Spleen (tissue), 11 donors: ENCODE data around the gene BASP1. TPM values are rescaled to one million over a fixed set of nuclear protein-coding genes. Genes with fewer than 3 reads are reported as not detected.

Source experiments
- DNase-seq: peaks from one replicate; pipeline ENCODE4 v3.0.0-alpha.2; 2020
- H3K27ac ChIP-seq, 8 donors: fragments of 200-600 bp; sonication (generic) in 7 of 8; 1 replicate in 4 of 8; 2 replicates in 4 of 8; pipeline versions ENCODE4 v1.5.0 to v1.8.0; 2016 to 2021; ENCODE audit warnings: inconsistent platforms in 4 of 8, mild to moderate bottlenecking in 4 of 8, moderate library complexity in 1 of 8
- H3K27me3 ChIP-seq, 7 donors: fragments of 200-600 bp; sonication (generic) in 6 of 7; replicated peaks in 1 of 7; 1 replicate in 4 of 7; 2 replicates in 3 of 7; pipeline versions ENCODE4 v1.5.0 to v1.8.0; 2016 to 2021; ENCODE audit warnings: inconsistent platforms in 3 of 7, mild to moderate bottlenecking in 1 of 7
- H3K36me3 ChIP-seq, 6 donors: fragments of 200-600 bp; sonication (generic) in 5 of 6; 1 replicate in 4 of 6; 2 replicates in 2 of 6; pipeline versions ENCODE4 v1.5.0 to v1.8.0; 2016 to 2021; ENCODE audit warnings: inconsistent platforms in 2 of 6
- H3K4me1 ChIP-seq, 6 donors: fragments of 200-600 bp; sonication (generic) in 5 of 6; 1 replicate in 3 of 6; 2 replicates in 3 of 6; pipeline versions ENCODE4 v1.5.0 to v1.8.0; 2016 to 2021; ENCODE audit warnings: inconsistent platforms in 3 of 6
- H3K4me3 ChIP-seq, 8 donors: fragments of 200-600 bp; sonication (generic) in 7 of 8; 1 replicate in 4 of 8; 2 replicates in 4 of 8; pipeline versions ENCODE4 v1.5.0 to v1.8.0; 2016 to 2021; ENCODE audit warnings: inconsistent platforms in 4 of 8, mild to moderate bottlenecking in 4 of 8, moderate library complexity in 2 of 8
- H3K9me3 ChIP-seq, 8 donors: fragments of 200-600 bp; sonication (generic) in 7 of 8; 1 replicate in 4 of 8; 2 replicates in 4 of 8; pipeline versions ENCODE4 v1.5.0 to v1.8.0; 2016 to 2021; ENCODE audit warnings: inconsistent platforms in 4 of 8
- POLR2A ChIP-seq, 3 donors: fragments of 450-650 bp; IDR thresholded peaks; one replicate each; pipeline ENCODE4 v1.5.1; 2017; ENCODE audit warnings: antibody characterized with exemption in 3 of 3, mild to moderate bottlenecking in 1 of 3
- POLR2AphosphoS5 ChIP-seq, 3 donors: sonication (generic); formaldehyde crosslinking; IDR thresholded peaks; one replicate each; pipeline ENCODE4 v1.5.1; 2017; ENCODE audit warnings: antibody characterized with exemption in 3 of 3
- WGBS, 5 donors: extraction: QIAGEN DNeasy Blood & Tissue Kit in 3 of 5; methylation state at CpG; one replicate each; pipeline versions ENCODE4 v1.1.5 to v1.1.7; 2013 to 2018; 5-methylcytosine and 5-hydroxymethylcytosine counted together
- intact Hi-C: fragments of 100-400 bp; cut with DNase I; formaldehyde crosslinking; loops from one replicate; pipeline ENCODE4 v1.15.0; 2023; ENCODE audit warnings: low total_unique reads
- polyA plus RNA-seq, 3 donors: library from polyadenylated mRNA; stranded (reverse); fragments of 200-250 nt; gene quantifications; one replicate each; pipeline ENCODE4 v1.2.1, GENCODE V29; 2013
- total RNA-seq, 7 donors: library from RNA; depleted of rRNA in 3 of 7; stranded (reverse); fragments of >200 nt in 3 of 7; fragmentation: NEBNext Ultra II Directional in 4 of 7; extraction: Animal tissue kit (Norgen Biotek cat#: 25700) in 4 of 7; gene quantifications; one replicate each; pipeline versions ENCODE4 v1.1.0 to v1.2.1, GENCODE V29; 2016 to 2021
- TF ChIP-seq, protein P1 (sequence below), 11 experiments: fragments of 200-600 bp in 7 of 11; fragments of 450-650 bp in 4 of 11; sonication (generic) in 4 of 11; IDR thresholded peaks in 8 of 11; conservative IDR thresholded peaks in 3 of 11; 1 replicate in 7 of 11; 2 replicates in 4 of 11; pipeline versions ENCODE4 v1.4.0 to v1.8.0; 2016 to 2021; ENCODE audit warnings: antibody characterized with exemption in 11 of 11, inconsistent platforms in 4 of 11, mild to moderate bottlenecking in 1 of 11
- donor health status: healthy with polysubstance abuse.
- donor health status: DM: no; HTN: no; CAD: no; lungs with moderate emphysema.
- donor health status: DM: no; HTN: no; CAD: no.
- donor health status: Bipolar disorder and iron deficiency.
- donor health status: healthy.
- donor health status: DM: no; HTN: no; CAD: no.
- donor health status: DM: yes; HTN: yes; CAD: no.

The BASP1 gene
- total and polyA plus RNA-seq, 10 donors: 44.5 to 168 (median 102) TPM

DNA sequence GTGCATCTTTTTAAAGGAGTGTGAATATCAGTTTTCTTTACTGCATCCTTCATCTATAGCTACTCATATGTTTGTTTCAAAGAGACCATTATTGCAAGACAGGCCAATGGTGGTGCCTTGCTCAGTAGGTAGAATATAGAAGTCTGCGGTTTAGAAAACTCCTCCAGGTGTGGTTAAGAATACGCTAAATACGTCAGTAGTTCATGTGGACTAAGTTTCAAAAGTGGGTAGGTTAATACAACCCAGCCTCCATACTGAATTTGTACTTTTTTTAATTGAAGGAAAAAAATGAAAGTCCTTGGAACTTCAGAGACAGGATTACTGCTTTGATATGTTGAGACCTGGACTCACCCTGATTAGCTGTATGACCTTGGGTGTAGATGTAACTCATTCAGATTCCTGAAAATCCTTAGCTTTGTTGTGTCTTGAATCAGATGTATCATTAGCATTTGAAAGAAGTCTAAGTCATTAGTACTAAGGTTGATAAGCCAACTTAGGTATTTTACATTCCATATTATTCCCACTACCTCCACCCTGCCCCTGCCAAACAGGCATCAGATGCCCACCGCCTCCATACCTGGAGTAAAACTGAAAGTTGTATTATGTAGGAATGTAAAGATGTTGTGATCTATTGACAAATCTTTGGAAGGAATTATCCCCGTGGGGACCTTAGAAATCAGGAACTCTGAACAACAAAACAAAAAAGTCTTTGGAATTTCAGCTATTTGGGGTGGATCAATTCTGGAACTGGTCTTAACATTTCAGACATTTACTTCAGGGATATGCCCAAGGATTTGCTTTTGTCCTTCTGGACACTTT lies 6.1 kb downstream of the BASP1 start:
- intact Hi-C loops: no loop called here
- H3K4me1 ChIP-seq: peaks cover 2 to 100% (median 53%) of the 10 kb centered on the region in 6 donors
- no peaks in the 10 kb centered on the region for H3K36me3 ChIP-seq
- 78 to 94% (median 87%) methylated on average over 5 of the region's 5 CpGs for WGBS, 5 donors
- no peak for DNase-seq
- peak overlapping the region in 1 of 8 donors; percentile 19 for H3K27ac ChIP-seq
- no peak overlapping the region for H3K4me3 ChIP-seq
- H3K27me3 ChIP-seq: peaks cover 0 to 12% (median under 1%) of the 10 kb centered on the region in 7 donors
- TF ChIP-seq, protein P1, sequence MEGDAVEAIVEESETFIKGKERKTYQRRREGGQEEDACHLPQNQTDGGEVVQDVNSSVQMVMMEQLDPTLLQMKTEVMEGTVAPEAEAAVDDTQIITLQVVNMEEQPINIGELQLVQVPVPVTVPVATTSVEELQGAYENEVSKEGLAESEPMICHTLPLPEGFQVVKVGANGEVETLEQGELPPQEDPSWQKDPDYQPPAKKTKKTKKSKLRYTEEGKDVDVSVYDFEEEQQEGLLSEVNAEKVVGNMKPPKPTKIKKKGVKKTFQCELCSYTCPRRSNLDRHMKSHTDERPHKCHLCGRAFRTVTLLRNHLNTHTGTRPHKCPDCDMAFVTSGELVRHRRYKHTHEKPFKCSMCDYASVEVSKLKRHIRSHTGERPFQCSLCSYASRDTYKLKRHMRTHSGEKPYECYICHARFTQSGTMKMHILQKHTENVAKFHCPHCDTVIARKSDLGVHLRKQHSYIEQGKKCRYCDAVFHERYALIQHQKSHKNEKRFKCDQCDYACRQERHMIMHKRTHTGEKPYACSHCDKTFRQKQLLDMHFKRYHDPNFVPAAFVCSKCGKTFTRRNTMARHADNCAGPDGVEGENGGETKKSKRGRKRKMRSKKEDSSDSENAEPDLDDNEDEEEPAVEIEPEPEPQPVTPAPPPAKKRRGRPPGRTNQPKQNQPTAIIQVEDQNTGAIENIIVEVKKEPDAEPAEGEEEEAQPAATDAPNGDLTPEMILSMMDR (IDR thresholded peaks at IDR 0.05 in 8 of 11, conservative IDR thresholded peaks at IDR 0.05 in 3 of 11): no peak
- no peak for TF ChIP-seq POLR2A (IDR thresholded peaks at IDR 0.05)
- no peak for TF ChIP-seq POLR2AphosphoS5 (IDR thresholded peaks at IDR 0.05)
- H3K9me3 ChIP-seq: no peaks in the 10 kb centered on the region

DNA sequence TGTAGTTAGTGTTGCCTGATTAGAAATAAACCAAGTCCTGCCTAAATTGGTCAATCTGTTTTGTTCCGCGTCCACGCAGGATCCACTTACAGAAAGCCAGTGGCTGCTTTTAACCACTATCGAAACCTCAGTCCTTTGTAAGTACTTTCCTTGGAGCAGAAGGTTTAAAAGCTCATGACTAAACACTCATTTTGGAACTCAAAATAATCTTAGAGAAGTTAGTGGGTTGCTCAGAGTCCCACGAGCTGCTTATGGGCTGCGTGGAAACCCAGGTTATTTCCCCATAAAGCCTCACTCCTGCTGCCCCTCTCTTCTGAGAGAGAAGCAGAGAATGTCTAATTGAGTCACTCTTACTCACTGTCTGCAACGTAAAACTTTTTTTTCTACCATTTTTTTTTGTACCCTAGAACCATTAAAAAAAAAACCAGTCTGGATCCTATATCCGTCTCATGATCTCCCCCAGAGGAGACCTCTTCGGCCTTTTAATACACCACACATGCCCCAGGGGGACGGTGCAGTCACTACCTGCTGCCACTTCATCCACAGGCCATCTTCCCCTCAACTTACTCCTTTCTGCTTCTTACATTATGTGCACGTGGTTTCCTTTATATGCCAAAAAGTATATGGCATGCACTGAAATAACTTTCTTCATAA lies 7.6 kb downstream of the BASP1 start:
- H3K9me3 ChIP-seq: no peaks in the 10 kb centered on the region
- 58 to 68% (median 66%) methylated on average over 11 of the region's 11 CpGs for WGBS, 5 donors
- intact Hi-C loops: no loop called here
- peaks cover 0 to 97% (median 54%) of the 10 kb centered on the region in 6 donors for H3K4me1 ChIP-seq
- peak overlapping the region in 1 of 8 donors; percentile 15 for H3K4me3 ChIP-seq
- TF ChIP-seq POLR2A (IDR thresholded peaks at IDR 0.05) (no peak), POLR2AphosphoS5 (IDR thresholded peaks at IDR 0.05) (no peak)
- TF ChIP-seq, protein P1 (IDR thresholded peaks at IDR 0.05 in 8 of 11, conservative IDR thresholded peaks at IDR 0.05 in 3 of 11): no peak
- no peak for DNase-seq
- peaks cover 0 to 4% (median 0%) of the 10 kb centered on the region in 6 donors for H3K36me3 ChIP-seq
- peak overlapping the region in 6 of 8 donors; percentile 7 to 57 (median 22) for H3K27ac ChIP-seq
- no peaks in the 10 kb centered on the region for H3K27me3 ChIP-seq

DNA sequence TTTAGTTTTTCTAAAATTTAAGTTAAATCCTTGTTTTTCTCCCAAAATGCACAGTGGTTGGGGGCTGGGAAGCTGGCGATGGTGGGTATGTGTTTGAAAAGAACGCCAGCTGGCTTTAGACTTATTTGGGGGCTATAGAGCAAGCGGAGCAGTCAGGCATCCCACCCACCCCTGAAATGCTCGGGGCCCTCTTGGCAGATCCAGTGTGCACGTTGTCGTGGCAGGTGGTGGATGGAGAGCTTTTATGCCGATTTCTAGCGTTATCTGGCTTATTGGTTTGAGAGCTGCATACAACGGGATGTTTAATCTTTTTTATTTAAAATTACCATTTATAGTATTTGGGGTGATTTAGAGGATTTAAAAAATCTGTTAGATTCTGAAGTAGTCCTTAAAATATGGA lies 8.1 kb downstream of the BASP1 start:
- no peaks in the 10 kb centered on the region for H3K9me3 ChIP-seq
- peaks cover 0 to 92% (median 52%) of the 10 kb centered on the region in 6 donors for H3K4me1 ChIP-seq
- intact Hi-C loops: no loop called here
- no peak overlapping the region for H3K4me3 ChIP-seq
- DNase-seq: no peak
- 80 to 89% (median 86%) methylated on average over 9 of the region's 9 CpGs for WGBS, 5 donors
- H3K36me3 ChIP-seq: peaks cover 0 to 6% (median 0%) of the 10 kb centered on the region in 6 donors
- H3K27ac ChIP-seq: peak overlapping the region in 5 of 8 donors; percentile 7 to 28 (median 26)
- H3K27me3 ChIP-seq: no peaks in the 10 kb centered on the region
- TF ChIP-seq POLR2A (IDR thresholded peaks at IDR 0.05) (no peak), POLR2AphosphoS5 (IDR thresholded peaks at IDR 0.05) (no peak)
- TF ChIP-seq, protein P1 (IDR thresholded peaks at IDR 0.05 in 8 of 11, conservative IDR thresholded peaks at IDR 0.05 in 3 of 11): no peak

DNA sequence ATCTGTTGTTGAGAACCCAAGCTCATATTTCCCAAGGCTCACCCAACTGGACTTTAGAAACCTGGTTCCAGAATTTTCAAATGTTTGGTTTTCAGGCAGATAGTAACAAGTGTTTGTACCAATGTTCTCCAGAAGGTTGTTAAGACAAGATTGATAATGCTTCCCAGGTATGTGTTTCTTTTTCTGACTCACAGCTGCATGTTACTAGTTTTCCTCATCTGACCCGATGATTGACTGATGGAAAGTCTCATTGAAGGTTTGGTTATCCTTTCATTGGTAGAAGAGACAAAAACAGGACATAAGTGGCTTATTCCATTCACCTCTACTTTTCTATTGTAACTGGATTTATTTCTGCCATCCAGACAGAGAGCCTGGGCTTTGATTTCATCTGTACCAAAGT lies 10.4 kb downstream of the BASP1 start:
- Histone ChIP-seq H3K27ac (peak overlapping the region in 4 of 8 donors; percentile 50 to 66 (median 64)), H3K4me3 (no peak overlapping the region), H3K4me1 (peaks cover 0 to 77% (median 35%) of the 10 kb centered on the region in 6 donors), H3K9me3 (no peaks in the 10 kb centered on the region), H3K36me3 (peaks cover 0 to 28% (median 0%) of the 10 kb centered on the region in 6 donors), H3K27me3 (no peaks in the 10 kb centered on the region)
- intact Hi-C loops: no loop called here
- WGBS, 5 donors: 80 to 96% (median 87%) methylated on average over 1 of the region's 1 CpG
- DNase-seq: no peak
- no peak for TF ChIP-seq POLR2A (IDR thresholded peaks at IDR 0.05)
- TF ChIP-seq POLR2AphosphoS5 (IDR thresholded peaks at IDR 0.05): no peak
- TF ChIP-seq, protein P1 (IDR thresholded peaks at IDR 0.05 in 8 of 11, conservative IDR thresholded peaks at IDR 0.05 in 3 of 11): no peak
